ENCODE measurements around the gene MFSD2A.
"Not testable (repeated sequence)": the region's sequence is repeated elsewhere in the genome, so short reads cannot be mapped to it uniquely, and the experiment has no call there.

MFSD2A gene

DNA sequence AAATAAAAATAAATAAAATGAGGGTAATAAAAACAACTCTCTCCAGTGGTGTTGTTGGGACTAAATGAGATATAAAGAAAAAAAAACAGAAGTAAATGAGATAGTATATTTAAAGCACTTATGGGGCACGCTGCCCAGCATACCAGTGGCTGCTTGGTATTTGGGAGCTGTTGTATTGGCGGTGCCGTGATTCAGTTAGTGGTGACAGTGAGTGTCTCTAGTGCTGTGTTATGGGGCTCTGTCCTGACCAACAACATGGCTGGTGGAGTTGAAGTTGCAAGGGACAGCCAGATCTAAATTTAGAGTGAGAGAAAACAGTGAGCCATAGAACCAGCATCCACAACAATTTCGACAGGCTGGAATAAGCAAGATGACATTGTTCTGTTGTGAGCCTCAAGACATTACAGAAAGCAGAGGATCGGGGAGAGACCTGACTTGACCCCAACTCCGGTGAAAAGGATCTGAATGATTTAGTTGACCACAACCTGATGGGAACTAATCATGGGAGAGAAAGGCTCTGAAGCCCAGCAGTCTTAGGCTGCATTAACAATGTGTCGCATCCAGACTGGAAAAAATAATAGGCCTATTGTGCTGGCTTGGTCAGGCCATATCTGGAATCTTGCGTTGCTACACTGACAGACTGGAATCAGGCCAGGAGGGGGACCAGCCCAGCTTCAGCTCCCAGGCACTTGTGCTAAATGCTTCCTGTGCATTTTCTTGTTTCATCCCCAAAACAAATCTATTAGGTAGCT, 2.4 kb upstream of the MFSD2A start:
- FAIRE-seq = no peak
- DNase-seq (ENCODE audit: insufficient read length, low spot score) = no peak
- TF ChIP-seq POLR2A (IDR thresholded peaks at IDR 0.05; ENCODE audit: low read depth, low read length) = no peak

DNA sequence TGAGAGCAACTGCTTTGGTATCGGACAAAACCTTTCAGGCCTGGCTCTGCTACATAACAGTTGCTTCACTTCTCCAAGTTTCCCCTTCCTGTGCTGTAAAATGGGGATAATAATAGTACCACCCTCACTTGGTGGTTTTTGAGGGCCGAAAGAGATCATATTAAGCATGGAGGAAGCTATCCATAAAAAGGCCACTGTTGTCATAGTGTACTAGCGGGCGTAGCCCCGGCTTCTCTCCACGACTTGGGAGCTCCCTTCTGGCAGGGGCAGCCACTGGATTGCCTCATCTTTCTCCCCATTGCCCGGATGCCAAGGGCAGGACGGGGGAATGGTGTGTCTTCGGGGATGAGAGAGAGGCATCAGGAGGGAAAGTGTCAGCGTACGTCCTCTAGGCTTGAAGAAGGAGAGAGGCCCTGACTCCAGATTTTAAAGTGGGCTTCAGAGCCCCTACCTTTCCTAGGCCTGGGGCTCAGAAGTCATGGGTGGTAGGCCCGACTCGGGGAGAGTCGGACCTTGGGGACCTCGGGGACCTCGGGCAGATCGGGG, 548 bp upstream of the MFSD2A start:
- FAIRE-seq (no peak), DNase-seq (ENCODE audit: insufficient read length, low spot score) (no peak)
- TF ChIP-seq POLR2A (IDR thresholded peaks at IDR 0.05; ENCODE audit: low read depth, low read length) = no peak

DNA sequence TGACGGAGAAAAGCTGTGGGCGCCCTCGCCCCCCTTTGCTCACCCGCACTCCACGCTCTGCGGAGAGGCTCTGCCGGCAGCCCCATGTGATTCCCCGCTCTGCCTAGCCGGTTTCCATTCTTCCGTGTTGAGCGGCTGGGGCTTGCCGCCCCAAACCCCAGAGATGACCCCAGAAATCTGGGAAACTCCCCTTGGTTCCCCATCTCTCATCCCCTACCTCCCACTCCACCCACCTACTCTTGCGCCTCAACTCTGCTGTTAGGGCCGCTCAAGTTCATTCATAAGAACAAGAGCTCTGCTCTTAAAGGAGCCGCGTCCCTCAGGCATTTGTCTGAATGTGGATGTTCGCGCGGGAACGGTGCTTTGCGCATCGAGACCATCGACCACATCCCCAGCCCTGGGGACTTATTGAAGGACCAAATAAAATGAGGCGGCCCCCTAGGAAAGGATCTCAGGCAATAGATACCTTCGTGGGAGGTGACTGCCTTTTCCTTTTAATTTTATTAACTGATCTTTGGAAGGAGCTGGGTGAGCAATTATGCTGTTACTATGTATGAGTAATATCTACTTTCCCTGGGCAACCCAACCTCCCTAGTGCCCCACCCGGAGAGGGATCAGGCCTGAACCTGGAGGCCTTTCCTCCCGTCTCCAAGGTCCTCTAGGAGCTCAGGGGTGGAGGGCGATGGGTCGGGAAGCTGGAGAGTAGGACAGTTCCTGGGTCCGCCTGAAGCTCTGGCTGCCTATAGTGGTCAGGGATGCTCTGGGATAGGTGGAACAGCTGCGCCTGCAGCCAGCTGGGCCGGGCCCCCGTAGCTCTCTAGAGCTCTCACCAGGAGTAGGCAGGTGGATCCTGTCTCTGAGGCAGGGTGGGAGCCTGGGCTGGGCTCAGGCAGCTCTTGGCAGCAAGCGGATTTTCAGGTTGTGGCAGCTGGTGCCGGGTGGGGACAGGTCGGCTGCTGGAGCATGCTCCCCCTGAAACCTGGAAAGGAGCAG, 898 bp downstream of the MFSD2A start:
- FAIRE-seq (no peak), DNase-seq (ENCODE audit: insufficient read length, low spot score) (peak; percentile 73)
- TF ChIP-seq POLR2A (IDR thresholded peaks at IDR 0.05; ENCODE audit: low read depth, low read length) = no peak

DNA sequence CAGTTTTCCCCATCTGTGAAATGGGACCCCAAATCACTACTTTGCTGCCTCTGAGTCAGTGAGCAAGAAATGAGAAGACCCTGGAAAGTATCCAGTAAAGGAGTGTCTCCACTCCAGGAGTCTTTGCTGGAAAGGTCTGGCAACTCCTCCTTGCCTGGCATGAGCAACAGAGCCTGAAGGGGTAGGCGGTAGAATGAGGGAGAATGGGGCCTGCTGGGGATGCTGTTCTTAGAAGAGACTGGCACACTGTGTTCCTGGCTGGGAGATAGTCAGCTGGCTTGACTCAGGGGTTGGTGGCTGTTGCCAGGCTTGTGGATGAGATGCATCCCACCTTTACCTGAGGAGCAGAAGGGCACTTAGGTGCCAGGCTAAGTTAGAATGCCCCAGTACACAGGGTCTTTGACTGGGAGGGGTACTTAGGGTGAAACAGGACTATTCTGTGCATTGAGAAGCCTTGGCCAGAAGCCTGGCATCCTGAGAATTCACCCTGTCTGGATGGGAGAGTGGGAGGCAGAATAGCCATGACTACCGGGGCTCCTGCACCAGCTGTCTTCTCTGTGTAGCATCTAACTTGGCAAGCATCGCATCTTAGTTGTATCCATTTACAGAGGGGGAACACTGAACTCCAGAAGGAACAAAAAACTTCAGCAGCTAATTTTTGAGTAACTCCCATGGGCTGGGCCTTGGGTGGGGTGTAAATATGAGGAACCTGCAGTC, 2.5 kb downstream of the MFSD2A start:
- no peak for FAIRE-seq
- no peak for DNase-seq (ENCODE audit: insufficient read length, low spot score)
- no peak for TF ChIP-seq POLR2A (IDR thresholded peaks at IDR 0.05; ENCODE audit: low read depth, low read length)

DNA sequence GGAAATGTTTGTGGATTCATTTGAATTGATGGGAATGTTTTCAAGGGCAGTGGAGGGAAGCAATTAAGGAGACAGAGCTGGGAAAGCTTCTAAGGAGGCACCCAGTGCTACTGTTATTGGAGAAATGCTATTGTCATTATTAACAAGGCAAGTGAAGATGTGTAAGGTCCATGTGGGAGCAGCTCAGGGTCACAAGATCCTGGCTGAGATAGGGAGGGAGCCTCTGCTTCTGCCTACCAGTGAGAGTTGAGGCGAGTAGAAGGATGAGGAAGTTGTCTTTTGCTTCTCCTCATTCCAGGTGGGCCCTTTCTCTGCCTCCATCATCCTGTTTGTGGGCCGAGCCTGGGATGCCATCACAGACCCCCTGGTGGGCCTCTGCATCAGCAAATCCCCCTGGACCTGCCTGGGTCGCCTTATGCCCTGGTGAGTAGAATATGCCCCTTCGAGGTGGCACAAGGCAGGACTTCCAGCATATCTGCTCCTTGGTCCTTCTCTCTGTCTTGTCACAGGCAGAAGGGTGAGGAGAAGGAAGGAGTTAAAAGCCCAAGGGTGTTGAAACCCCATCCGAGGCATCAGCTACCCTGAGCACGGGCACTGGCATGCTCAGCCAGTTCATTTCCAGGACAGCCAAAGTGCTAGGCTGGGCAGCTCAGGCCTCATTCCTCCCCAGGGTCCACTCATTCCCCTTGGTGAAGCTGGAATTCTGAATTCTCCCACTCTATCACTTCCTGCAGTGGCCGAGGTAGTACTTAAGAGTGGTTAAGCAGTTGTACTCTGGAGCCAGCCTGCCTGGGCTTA, 3.7 kb downstream of the MFSD2A start:
- FAIRE-seq = no peak
- DNase-seq (ENCODE audit: insufficient read length, low spot score) = no peak
- no peak for TF ChIP-seq POLR2A (IDR thresholded peaks at IDR 0.05; ENCODE audit: low read depth, low read length)

DNA sequence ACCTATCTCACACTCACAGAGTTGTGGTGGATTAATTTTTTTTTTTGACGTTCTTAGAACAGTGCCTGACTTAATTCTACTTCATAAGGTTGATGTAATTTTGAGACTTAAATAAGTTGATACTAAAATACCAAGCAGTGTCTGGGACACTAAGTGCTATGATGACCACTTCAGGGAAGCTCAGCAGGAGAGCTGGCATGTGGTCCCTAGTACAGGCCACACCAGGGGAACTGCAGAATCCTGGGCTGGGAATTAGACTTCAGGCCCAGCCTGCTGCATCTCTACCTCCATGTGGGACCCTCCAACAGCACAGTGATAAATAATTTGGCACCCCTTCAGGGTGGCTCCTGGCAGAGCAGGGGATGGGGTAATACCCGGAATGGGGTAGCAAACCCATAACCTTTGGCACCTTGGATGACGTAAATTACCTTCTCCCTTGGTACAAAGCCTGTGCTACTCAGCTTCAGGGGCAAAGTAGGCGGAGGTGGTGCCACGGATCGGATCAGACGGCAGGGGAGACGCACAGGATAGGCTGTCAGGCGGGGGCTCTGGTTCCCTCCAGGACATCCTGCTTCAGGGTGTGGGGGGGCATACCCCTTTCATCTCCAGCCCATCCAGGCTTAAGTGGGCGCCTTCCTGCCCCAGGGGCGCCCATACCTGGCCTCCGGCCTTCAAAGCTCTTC, 4.8 kb downstream of the MFSD2A start:
- no peak for FAIRE-seq
- no peak for DNase-seq (ENCODE audit: insufficient read length, low spot score)
- TF ChIP-seq POLR2A (IDR thresholded peaks at IDR 0.05; ENCODE audit: low read depth, low read length) = no peak

DNA sequence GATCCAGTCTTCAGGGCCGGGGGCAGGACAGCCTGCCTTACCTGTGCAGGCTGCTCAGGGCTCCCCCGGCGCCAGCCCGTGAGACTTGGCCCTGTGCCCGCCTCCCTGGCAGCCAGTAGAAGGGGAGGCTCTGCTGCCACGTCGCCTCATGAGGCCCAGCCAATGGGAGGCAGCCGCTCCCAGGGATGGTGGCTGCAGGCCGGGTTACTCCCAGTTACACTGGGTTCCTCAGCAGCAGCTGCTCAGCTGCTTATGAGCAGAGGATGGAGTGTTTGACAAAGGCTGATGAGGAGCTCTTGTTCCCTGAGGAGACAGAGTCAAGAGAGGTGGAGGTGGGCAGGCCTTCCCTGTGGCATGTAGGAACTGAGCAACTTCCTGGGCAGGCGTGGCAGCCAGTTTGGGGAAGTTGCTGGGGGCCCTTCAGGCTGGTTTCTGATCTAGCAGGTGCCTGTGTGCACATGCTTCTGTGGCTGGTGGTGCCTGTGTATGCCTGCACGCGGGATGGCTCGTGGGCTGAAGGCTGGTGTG, 5.5 kb downstream of the MFSD2A start:
- DNase-seq (ENCODE audit: insufficient read length, low spot score) (no peak), FAIRE-seq (no peak)
- TF ChIP-seq POLR2A (IDR thresholded peaks at IDR 0.05; ENCODE audit: low read depth, low read length) = no peak

DNA sequence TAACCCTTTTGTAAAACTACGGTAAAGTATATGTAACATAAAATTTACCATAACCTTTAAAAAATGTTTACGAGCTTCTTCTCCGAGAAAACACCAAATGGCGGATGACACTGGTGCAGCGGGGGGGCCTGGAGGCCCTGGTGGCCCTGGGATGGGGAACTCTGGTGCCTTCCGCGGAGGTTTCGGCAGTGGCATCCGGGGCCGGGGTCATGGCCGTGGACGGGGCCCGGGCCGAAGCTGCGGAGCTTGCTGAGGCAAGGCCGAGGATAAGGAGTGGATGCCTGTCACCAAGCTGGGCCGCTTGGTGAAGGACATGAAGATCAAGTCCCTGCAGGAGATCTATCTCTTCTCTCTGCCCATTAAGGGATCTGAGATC, 7.5 kb downstream of the MFSD2A start:
- FAIRE-seq (no peak), DNase-seq (ENCODE audit: insufficient read length, low spot score) (no peak)
- no peak for TF ChIP-seq POLR2A (IDR thresholded peaks at IDR 0.05; ENCODE audit: low read depth, low read length)

DNA sequence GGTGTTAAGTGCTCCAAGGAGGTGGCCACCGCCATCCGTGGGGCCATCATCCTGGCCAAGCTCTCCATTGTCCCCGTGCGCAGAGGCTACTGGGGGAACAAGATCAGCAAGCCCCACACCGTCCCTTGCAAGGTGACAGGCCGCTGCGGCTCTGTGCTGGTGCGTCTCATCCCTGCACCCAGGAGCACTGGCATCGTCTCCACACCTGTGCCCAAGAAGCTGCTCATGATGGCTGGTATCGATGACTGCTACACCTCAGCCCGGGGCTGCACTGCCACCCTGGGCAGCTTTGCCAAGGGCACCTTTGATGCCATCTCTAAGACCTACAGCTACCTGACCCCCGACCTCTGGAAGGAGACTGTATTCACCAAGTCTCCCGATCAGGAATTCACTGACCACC, 8.0 kb downstream of the MFSD2A start:
- not testable (repeated sequence) for FAIRE-seq; DNase-seq (ENCODE audit: insufficient read length, low spot score)

DNA sequence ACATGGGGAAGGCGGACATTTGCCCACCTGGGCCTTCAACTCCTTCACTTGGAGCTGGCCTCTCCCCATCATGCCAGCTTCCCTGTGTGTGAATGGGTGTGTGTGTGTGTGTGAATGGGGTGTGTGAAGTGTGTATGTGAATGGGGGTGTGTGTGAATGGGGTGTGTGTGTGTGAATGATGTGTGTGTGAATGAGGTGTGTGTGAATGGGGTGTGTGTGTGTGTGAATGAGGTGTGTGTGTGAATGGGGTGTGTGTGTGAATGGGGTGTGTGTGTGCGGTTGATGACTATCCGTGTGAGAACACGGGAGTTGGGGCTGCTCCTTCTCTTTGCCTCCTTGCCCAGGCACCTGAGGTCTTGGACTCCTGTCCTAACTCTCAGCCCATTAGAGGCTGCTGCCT, 9.6 kb downstream of the MFSD2A start:
- no peak for DNase-seq (ENCODE audit: insufficient read length, low spot score)
- TF ChIP-seq POLR2A (IDR thresholded peaks at IDR 0.05; ENCODE audit: low read depth, low read length) = no peak
- FAIRE-seq = no peak

DNA sequence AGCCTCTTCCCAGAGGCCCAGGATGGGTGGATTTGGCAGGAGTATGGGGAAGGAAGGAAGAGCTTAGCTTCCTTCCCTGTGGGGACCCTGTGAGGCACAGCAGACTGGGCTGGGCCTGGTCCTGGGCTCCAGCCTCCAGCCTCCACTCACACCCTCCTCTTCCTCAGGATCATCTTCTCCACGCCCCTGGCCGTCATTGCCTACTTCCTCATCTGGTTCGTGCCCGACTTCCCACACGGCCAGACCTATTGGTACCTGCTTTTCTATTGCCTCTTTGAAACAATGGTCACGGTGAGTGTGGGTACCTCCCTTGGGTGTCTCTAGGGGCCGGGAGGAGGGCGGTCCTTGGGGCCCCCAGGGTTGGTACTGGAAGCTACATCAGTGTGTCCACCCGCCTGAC, 10.1 kb downstream of the MFSD2A start:
- DNase-seq (ENCODE audit: insufficient read length, low spot score) (no peak), FAIRE-seq (no peak)
- no peak for TF ChIP-seq POLR2A (IDR thresholded peaks at IDR 0.05; ENCODE audit: low read depth, low read length)

DNA sequence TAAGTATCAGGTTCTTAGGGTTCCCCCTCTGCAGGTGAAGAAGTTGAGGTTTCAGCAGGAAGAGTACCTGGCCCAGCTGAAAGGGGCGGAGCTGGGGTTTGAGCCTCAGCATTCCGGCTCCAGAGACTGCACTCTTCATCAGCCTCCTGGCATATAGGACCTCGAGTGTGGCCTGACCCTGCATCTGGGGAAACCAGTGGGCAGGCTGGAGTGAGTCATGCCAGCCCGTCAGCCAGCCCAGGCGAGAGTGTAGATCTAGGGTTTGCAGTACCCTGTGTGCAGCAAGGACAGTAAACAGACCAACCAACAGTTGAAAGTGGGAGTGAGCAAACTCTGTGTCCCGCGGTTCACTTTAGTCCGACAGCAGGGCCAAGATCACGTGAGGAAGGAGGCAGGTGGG, 14.1 kb downstream of the MFSD2A start:
- DNase-seq (ENCODE audit: insufficient read length, low spot score) (peak; percentile 74), FAIRE-seq (no peak)
- no peak for TF ChIP-seq POLR2A (IDR thresholded peaks at IDR 0.05; ENCODE audit: low read depth, low read length)
